Brain microvascular endothelial cell (primary cell): ENCODE results near the gene HBG1.
"Not testable (repeated sequence)": the region's sequence is repeated elsewhere in the genome, so short reads cannot be mapped to it uniquely, and the experiment has no call there.

Source experiments
- DNase-seq: peaks from one replicate; pipeline ENCODE4 v3.0.0-alpha.2; 2020
- H3K27ac ChIP-seq: fragments of 250-450 bp; sonication (Bioruptor Pico); 2 replicates; pipeline ENCODE4 v1.5.1; 2020; ENCODE audit warnings: mild to moderate bottlenecking, moderate library complexity
- H3K27me3 ChIP-seq: fragments of 250-450 bp; sonication (Bioruptor Pico); replicated peaks from 2 replicates; pipeline ENCODE4 v1.5.1; 2020; ENCODE audit warnings: mild to moderate bottlenecking
- H3K36me3 ChIP-seq: fragments of 250-450 bp; sonication (Bioruptor Pico); replicated peaks from 2 replicates; pipeline ENCODE4 v1.5.1; 2020; ENCODE audit warnings: mild to moderate bottlenecking
- H3K4me3 ChIP-seq: 2 replicates; pipeline ENCODE4 v1.5.1; 2011; ENCODE audit warnings: low read depth, mild to moderate bottlenecking, control low read depth, low read length, moderate library complexity
- in situ Hi-C: cut with HindIII; loops from 2 replicates; pipeline ENCODE4 v1.10.0; 2017; ENCODE audit warnings: low sequenced_read_pairs, low pct_ligation_motif_present
- TF ChIP-seq, protein P1 (sequence below): IDR thresholded peaks from 2 replicates; pipeline ENCODE4 v1.5.1; 2011; ENCODE audit warnings: low read depth, mild to moderate bottlenecking, moderate library complexity, low read length, control low read depth, inconsistent platforms; ENCODE audit errors: missing control alignments

The HBG1 gene

DNA sequence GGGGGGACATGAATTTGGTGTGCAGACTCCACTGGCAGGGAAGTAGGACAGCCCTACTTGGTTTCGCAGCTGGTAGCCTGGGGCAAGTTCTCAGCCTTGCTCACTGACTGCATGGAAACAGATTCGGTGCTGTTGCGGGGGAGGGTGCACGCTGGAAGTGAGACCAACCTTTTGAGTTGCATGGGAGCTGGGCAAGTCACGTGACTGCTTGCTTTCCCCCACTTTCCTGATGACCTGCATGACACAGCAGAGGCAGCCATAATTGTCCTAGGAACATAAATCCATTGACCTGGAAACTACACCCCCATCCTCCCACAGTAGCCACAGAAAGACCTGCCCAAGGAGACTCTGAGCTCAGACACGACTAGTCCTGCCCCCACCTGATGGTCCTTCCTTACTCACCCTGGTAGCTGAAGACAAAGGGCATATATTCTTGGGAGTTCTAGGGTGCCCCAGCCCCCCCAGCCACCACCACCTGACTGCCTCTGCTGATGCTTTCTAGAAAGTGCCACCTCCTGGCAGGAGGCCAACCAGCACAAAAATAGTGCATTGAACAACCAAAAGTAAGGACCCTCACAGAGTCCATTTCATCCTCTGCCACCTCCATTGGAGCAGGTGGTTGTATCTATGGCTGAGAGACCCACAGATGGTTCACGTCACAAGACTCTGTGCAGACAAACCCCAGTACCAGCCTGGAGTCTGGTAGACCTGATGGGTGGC lies 9.0 kb upstream of the HBG1 start:
- DNase-seq: no peak
- H3K36me3 ChIP-seq: no peaks in the 10 kb centered on the region
- in situ Hi-C loops: no loop called here
- H3K27me3 ChIP-seq: no peaks in the 10 kb centered on the region
- TF ChIP-seq, protein P1, sequence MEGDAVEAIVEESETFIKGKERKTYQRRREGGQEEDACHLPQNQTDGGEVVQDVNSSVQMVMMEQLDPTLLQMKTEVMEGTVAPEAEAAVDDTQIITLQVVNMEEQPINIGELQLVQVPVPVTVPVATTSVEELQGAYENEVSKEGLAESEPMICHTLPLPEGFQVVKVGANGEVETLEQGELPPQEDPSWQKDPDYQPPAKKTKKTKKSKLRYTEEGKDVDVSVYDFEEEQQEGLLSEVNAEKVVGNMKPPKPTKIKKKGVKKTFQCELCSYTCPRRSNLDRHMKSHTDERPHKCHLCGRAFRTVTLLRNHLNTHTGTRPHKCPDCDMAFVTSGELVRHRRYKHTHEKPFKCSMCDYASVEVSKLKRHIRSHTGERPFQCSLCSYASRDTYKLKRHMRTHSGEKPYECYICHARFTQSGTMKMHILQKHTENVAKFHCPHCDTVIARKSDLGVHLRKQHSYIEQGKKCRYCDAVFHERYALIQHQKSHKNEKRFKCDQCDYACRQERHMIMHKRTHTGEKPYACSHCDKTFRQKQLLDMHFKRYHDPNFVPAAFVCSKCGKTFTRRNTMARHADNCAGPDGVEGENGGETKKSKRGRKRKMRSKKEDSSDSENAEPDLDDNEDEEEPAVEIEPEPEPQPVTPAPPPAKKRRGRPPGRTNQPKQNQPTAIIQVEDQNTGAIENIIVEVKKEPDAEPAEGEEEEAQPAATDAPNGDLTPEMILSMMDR: no peak
- H3K27ac ChIP-seq: no peak overlapping the region
- no peak overlapping the region for H3K4me3 ChIP-seq

DNA sequence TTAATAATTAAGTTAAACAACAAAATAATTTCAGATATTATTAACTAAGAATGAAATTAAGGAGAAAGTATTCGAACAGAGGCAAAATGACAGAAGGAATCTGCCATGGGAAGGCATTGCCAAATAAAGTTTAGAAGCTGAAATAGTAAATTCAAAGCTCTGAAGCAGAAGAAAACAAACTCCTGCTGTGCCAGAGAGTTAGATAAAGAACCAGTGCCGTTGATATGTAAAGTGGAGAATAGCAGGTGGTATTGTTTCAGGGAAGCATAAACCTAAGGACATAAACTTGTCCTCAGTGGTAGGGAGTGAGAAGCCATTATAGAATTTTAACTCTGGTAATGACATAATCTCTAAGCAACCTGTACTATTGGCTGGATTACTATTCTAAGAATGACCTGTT lies 7.6 kb upstream of the HBG1 start:
- no peak overlapping the region for H3K27ac ChIP-seq
- no peak for DNase-seq
- in situ Hi-C loops: no loop called here

DNA sequence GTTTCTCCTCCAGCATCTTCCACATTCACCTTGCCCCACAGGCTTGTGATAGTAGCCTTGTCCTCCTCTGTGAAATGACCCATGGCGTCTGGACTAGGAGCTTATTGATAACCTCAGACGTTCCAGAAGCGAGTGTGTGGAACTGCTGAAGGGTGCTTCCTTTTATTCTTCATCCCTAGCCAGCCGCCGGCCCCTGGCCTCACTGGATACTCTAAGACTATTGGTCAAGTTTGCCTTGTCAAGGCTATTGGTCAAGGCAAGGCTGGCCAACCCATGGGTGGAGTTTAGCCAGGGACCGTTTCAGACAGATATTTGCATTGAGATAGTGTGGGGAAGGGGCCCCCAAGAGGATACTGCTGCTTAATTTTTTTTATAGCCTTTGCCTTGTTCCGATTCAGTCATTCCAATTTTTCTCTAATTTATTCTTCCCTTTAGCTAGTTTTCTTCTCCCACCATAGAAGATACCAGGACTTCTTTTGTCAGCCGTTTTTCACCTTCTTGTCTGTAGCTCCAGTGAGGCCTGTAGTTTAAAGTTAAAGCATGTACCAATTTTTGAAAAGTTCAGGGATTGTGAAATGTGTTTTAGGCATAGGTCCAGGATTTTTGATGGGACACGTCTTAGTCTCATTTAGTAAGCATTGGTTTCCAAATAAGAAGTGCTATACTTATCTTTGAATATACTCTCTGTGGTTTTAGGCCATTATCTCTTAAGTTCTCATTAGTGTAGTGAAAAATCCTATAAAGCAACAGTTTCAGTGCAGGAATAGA lies 5.2 kb upstream of the HBG1 start, which contains the start of gene HBG2:
Gene HBG2 (minus strand): TSS at position 136 of the 768 bp plus-strand sequence. CDS start 53 bp downstream, at position 83.
- H3K36me3 ChIP-seq, H3K27me3 ChIP-seq, DNase-seq, in situ Hi-C loops, H3K4me3 ChIP-seq, H3K27ac ChIP-seq: not testable (repeated sequence)

More for the DNA sequence above, 7.6 kb upstream of the HBG1 start:
- TF ChIP-seq, protein P1: no peak
- H3K36me3 ChIP-seq: no peaks in the 10 kb centered on the region
- no peak overlapping the region for H3K4me3 ChIP-seq
- H3K27me3 ChIP-seq: no peaks in the 10 kb centered on the region

DNA sequence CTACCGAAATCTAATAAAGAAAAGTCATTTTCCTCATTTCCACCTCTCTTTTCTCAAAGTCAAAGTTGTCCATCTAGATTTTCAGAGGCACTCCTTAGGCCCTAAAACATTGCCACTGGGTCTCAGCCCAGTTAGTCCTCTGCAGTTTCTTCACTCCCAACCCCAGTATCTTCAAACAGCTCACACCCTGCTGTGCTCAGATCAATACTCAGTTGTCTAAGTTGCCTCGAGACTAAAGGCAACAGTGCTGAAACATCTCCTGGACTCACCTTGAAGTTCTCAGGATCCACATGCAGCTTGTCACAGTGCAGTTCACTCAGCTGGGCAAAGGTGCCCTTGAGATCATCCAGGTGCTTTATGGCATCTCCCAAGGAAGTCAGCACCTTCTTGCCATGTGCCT lies 4.4 kb upstream of the HBG1 start:
- DNase-seq, H3K27ac ChIP-seq, H3K36me3 ChIP-seq, H3K4me3 ChIP-seq, in situ Hi-C loops, H3K27me3 ChIP-seq: not testable (repeated sequence)

DNA sequence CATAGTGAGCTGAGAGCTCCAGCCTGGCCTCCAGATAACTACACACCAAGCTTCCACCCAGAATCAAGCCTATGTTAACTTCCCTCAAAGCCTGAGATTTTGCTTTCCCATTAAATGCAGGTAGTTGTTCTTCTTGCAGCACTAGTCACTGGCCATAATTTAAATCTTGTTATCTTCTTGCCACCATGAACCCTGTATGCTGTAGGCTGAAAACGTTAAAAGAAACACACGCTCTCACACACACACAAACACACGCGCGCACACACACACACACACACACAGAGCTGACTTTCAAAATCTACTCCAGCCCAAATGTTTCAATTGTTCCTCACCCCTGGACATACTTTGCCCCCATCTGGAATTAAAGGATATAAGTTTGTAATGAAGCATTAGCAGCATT lies 3.8 kb upstream of the HBG1 start:
- in situ Hi-C loops, DNase-seq, H3K4me3 ChIP-seq, H3K36me3 ChIP-seq, H3K27ac ChIP-seq, H3K27me3 ChIP-seq: not testable (repeated sequence)

DNA sequence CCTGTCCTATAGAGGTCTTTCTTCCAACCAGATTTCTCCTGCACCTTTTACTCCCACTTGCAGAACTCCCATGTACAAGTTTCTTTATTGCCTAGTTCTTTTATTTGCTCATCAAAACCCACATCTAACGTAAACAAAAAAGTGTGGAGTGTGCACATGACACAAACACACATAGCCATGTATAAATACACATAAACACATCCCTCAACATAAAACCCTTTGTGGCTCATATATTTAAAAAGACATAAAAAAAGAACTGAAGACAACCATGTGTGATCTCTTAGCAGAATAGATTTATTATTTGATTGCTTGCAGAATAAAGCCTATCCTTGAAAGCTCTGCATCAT lies 3.2 kb upstream of the HBG1 start:
- Histone ChIP-seq H3K27me3 (no peaks in the 10 kb centered on the region), H3K27ac (no peak overlapping the region), H3K4me3 (no peak overlapping the region), H3K36me3 (no peaks in the 10 kb centered on the region)
- TF ChIP-seq, protein P1: no peak
- in situ Hi-C loops: no loop called here
- no peak for DNase-seq

DNA sequence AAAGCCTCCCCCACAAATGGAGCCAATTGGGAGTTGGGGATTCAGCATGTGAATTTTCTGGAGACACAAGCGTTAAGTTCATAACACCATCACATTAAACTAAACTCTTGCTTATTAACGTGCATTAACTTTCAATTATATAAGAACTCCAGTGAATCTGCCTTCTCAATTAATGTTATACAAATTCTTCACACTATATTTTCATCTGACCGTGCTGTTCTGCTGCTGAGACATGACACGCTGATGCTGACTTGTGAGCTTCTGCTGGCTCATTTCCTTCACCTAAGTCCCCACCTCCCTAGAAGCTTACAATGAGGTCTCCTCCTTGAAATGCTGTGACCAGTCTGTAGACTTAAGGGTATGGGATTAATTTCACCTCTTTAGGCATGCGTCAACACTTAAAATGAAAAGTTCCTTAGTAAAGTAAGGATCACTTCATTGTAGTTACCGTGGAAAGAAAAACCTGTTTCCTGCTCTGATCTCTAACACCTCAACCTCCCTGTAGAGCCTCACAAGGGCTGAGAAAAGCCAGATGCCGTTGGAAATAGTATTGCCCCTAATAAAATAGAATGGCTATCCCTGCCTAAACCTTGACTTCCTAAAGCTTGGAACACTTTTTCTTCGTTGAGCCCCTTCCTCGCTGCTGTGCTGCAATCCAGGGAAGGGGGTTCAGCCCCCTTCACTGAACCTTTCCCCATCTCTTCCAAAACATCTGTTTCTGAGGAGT lies 2.7 kb upstream of the HBG1 start:
- Histone ChIP-seq H3K27me3 (no peaks in the 10 kb centered on the region), H3K4me3 (no peak overlapping the region), H3K36me3 (no peaks in the 10 kb centered on the region), H3K27ac (no peak overlapping the region)
- in situ Hi-C loops: no loop called here
- DNase-seq: no peak
- TF ChIP-seq, protein P1: no peak
